ENCODE data around the gene TTLL8. TPM values are rescaled to one million over a fixed set of nuclear protein-coding genes. Genes with fewer than 3 reads are reported as not detected.

Gene TTLL8
- total RNA-seq, 2 experiments from 2014 or later = not detected

Other genes starting within 250 kb of the TTLL8 start
- 10 to 100 TPM; 24.5 to 29.0 TPM for gene BRD1, start 230.4 kb downstream of the TTLL8 start, total RNA-seq
- 10 to 100 TPM; 19.7 to 20.1 TPM for gene ZBED4, start 204.5 kb downstream of the TTLL8 start, total RNA-seq
- 10 to 100 TPM; 10.7 to 12.0 TPM for gene ALG12, start 139.9 kb downstream of the TTLL8 start, total RNA-seq
- 10 to 100 TPM; 26.1 to 28.2 TPM for gene CRELD2, start 139.7 kb downstream of the TTLL8 start, total RNA-seq
- gene PIM3, start 97.5 kb downstream of the TTLL8 start, total RNA-seq = 100 to 1,000 TPM; 146 to 158 TPM
- under 1 TPM in 1 of 2 experiments, not detected in 1; 0.14 TPM for gene IL17REL, start 45.5 kb downstream of the TTLL8 start, total RNA-seq
- gene MLC1, start 27.1 kb upstream of the TTLL8 start, total RNA-seq = 1 to 10 TPM; 1.3 to 1.5 TPM
- under 1 TPM in 1 of 2 experiments, not detected in 1; 0.34 TPM for gene MOV10L1, start 31.7 kb upstream of the TTLL8 start, total RNA-seq
- 1 to 10 TPM; 3.3 to 3.9 TPM for gene PANX2, start 112.4 kb upstream of the TTLL8 start, total RNA-seq
- 100 to 1,000 TPM; 110 to 114 TPM for gene TRABD, start 127.6 kb upstream of the TTLL8 start, total RNA-seq
- 10 to 100 TPM; 24.0 to 25.5 TPM for gene SELENOO, start 142.7 kb upstream of the TTLL8 start, total RNA-seq
- 10 to 100 TPM; 44.8 to 47.2 TPM for gene TUBGCP6, start 186.7 kb upstream of the TTLL8 start, total RNA-seq
- 10 to 100 TPM; 43.0 to 44.3 TPM for gene HDAC10, start 193.0 kb upstream of the TTLL8 start, total RNA-seq
- 1 to 10 TPM; 7.9 to 9.2 TPM for gene MAPK12, start 203.4 kb upstream of the TTLL8 start, total RNA-seq
- gene MAPK11, start 212.1 kb upstream of the TTLL8 start, total RNA-seq = 1 to 10 TPM; 5.9 to 6.2 TPM
- gene PLXNB2, start 249.3 kb upstream of the TTLL8 start, total RNA-seq = 10 to 100 TPM; 22.1 to 26.4 TPM